HG03378 (cell line): ENCODE data around the gene COL5A1.

Experiments
- ATAC-seq: cut with Tn5 transposase; IDR thresholded peaks from one replicate; pipeline ENCODE4 v1.9.1; 2021; ENCODE audit warnings: mild to moderate bottlenecking, moderate library complexity; ENCODE audit not compliant: unreplicated experiment

COL5A1 gene

DNA sequence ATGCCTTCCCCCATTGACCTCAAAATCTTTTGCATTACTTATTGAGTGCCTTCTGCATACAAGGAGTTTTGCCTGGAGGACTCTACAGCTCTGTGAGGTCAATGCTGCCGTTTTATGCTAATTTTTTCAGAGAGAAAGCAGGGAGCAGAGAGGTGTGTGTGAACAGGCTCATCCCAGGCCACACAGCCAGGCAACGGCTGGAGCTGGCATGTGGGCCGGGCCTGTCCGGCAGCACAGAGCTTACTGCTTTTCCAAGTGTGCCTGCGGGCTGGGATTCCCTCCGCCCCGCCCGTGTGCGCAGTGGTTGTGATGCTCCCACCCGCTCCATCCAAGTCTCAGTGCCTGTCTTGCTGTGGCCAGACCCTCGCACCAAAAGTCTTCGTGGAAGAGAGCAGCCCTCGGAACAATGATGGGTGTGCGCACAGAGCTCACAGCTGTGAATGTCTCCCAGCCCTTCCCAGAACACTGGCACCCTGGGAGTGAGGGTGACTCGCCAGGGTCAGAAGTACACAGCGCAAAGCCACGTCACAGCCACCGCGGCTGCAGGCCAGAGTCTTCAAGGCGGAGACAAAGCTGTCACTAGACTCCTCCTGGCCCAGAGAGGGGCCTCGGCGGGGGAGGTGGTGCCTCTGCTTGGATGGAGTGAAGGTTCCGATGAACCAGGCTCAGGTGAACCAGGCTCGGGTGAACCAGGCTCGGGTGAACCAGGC, 82.8 kb downstream of the COL5A1 start:
- no peak for ATAC-seq

DNA sequence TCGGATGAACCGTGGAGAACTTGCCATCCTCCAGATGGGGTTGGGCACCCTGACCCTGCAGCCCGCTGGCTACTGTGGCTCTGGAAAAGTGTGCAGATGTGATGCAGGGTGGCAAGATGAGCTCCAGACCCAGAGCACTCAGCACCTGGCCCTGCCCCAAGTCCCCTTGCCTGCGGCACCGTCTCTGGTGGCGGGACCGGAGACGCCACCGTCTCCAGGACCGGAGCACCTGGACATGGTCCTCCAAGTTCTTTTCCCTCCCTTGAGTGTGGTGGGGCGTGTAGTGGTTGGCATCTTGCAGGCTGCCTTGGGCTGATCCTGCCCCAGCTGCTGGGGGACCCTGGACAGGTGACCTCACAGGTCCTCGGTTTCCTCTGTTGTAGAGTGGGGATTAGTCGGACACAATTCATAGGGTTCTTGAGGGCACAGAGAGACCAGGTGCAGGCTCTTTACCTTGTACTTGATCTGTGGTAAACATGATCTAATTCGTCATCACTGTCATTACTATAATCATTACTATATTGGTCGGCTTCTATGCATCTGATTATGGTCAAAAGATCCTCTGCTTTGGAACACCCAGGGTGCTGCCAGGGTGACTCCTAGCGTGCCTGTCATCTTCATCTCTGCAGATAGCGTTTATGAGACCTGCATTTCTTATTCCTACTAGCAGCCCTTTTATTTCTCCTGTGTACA, 83.5 kb downstream of the COL5A1 start:
- ATAC-seq: no peak

DNA sequence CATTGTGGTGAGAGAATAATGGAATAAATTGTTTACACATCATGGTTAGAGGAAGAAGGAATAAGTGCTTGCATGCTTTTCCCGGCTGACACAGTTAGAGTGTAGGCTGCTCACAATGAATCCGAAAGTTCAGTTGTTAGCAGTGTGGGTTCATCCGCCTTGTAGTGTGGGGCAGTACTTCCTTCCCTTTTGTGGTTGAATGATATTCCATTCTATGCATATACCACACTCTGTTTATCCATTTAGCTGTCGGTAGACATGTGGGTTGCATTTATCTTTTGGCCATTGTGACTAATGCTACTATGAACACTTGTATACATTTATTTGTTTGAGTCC, 84.0 kb downstream of the COL5A1 start:
- ATAC-seq: no peak

- ATAC-seq: no peak
Observed at GRCh38 chr9:134726026-134726721, 84.6 kb downstream of the COL5A1 start.

- no peak for ATAC-seq
Observed at GRCh38 chr9:134726722-134727034, 85.1 kb downstream of the COL5A1 start.

GRCh38 chr9:134728021-134728795, 86.6 kb downstream of the COL5A1 start:
- no peak for ATAC-seq

GRCh38 chr9:134728801-134729495, 87.3 kb downstream of the COL5A1 start:
- no peak for ATAC-seq

- no peak for ATAC-seq
Observed at GRCh38 chr9:134730011-134730760, 88.6 kb downstream of the COL5A1 start.

DNA sequence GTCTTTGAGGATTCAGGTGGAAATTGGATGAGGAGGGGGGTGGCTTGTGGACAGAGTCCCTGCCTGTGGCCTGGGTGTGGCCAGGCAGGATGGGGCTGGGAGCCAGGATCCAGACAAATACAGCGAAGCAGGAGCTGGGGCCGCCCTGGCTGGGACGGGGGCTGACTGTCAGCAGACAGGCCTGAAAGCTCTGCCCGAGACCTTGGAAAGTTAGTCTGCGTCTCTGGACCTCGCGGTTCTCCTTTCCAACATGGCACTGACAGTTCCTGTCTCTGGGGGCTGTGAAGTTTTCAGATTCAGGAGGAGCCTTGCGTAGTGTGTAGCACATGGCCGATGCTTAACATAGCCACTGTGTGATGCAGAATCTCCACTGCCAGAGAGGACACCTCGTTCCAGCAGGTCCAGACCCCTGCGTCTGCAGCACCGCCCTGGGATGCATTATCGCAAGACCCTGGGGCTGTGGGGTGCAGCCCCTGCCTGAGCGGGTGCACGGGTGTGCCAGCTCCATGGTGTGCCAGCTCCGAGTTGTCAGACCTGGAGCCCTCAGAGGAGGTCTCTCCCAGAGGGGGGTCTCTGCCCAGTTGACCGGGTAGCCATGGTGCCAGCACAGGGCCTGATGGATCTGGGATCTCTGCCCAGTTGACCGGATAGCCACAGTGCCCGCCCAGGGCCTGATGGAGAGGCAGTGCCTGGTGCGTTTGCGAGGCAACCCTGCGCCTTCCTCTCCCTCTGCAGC, 89.3 kb downstream of the COL5A1 start:
- no peak for ATAC-seq

GRCh38 chr9:134731497-134732391, 90.1 kb downstream of the COL5A1 start:
- no peak for ATAC-seq

- ATAC-seq: no peak
Observed at GRCh38 chr9:134732392-134733110, 90.9 kb downstream of the COL5A1 start.

GRCh38 chr9:134733480-134734232, 92.1 kb downstream of the COL5A1 start:
- ATAC-seq: no peak

DNA sequence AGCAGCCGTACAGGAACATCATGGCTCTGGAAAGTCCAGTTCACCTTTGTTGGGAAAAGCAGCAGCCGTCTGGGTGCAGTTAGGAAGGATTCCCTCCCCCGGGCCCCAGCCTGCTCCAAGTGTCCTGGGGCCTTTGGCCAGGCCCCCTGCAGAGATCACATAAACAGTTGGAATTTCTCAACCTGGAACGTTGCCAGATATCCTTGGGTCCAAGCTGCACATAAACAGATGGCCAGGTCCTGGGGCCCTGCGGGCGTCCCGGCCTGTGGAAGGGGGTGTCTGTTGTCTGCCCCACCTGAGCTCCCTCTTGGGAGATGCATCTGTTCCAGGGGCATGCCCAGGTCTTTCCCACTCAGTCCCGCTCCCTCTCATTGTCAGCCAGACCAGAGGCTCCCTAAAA, 92.7 kb downstream of the COL5A1 start:
- no peak for ATAC-seq

DNA sequence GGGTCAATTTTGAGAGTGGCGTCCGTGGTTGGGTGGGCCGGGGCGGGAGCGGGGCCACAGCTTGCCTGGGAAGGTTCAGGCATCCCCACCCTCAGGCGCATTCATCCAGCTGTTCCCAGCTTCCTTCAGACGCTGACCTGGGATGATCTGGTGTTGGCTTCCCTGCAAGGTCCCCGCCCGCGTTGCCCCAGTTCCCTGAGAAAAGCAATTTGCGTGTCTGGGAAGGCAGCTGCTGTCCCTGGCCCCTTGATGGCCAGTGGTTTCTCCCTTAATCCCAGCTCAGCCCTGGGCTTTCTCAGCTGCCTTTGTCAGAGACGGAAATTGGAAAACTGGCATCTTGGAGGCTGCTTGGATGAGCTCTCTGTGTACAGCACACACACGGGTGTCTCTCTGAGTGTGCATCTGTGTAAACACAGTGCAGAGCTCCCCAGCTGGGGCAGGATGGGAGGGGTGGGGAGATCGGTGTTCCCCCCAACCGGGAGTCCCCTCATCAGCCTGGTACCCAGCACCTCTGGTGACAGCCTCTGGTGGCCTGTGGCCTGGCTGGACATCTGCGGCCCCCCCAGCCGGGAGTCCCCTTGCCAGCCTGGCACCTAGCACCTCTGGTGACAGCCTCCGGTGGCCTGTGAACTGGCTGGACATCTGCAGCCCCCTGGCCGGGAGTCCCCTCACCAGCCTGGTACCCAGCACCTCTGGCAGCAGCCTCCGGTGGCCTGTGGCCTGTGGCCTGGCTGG, 94.0 kb downstream of the COL5A1 start:
- no peak for ATAC-seq

DNA sequence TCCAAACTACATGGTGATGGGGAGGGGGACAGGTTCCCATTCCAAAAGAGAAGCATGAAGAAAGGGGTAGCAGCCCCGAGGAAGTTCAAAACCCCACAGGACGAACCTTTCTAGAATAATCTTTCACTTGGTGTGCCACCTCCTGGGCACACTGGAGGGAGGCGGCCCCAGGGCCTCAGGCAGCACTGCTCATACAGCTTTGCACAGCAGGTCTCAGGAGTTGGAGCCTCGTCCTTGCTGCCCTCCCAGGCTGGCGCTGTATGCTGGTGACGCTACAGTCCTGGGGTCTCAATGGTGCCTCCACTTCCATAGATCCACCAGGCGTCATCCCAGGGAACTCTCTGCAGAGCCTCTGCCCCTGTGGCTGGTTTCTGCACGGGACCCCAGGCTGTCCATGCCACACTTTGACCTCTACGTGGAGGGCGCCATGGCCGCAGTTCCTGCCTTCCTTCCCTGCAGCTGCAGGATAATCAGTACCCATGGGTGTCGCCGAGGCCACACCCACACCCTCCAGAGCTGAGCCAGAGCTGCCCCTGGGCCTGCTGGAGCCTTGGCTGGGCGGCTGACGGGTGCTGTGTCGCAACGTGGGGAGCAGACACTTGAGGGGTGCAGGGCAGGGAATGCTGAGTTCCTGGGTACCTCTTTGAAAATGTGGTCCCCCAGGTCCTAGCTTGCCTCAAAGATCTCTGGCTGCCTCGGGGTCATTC, 95.3 kb downstream of the COL5A1 start:
- no peak for ATAC-seq
